Measurements from ENCODE around the gene LDB3. TPM values are rescaled to one million over a fixed set of nuclear protein-coding genes. Genes with fewer than 3 reads are reported as not detected.

The LDB3 gene
- total and polyA plus RNA-seq, 2 of the 4 experiments (the other 2 are of a cell fraction), result 0.36 to 2.6 TPM

DNA sequence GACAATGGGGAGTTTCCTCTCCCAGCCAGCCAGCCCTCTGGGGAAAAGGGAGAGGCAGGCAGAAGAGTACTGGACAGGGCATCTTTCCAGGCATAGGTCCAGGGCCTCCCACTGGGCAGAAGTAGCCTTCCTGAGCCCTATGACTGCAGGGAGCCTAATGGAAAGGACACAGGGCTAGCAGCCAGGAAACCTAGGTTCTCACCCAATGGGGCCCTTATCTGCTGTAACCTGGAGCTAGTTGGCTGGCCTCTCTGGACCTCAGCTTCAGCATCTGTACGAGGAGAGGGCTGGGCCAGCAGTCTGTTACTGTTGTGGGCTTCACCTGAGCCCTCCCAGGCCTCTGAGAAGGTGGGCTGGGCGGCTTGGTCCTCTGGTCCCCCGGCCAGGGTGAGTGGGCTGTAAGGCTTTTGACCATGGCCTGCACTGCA lies 22.4 kb downstream of the LDB3 start:
- ChIA-PET CTCF (no interaction called here), POLR2A (ENCODE audit: unreplicated experiment) (no interaction called here)
- DNase-seq (no peak), ATAC-seq (ENCODE audit: low read depth) (no peak)
- no peaks in the 10 kb centered on the region for H3K9me3 ChIP-seq (ENCODE audit: control insufficient read depth, insufficient read depth, low read length)
- H2AK5ac ChIP-seq (ENCODE audit: low read depth, low read length), result no peak overlapping the region
- H3K4me2 ChIP-seq (ENCODE audit: low read depth, low read length), result no peak overlapping the region
- no peak overlapping the region for H3K18ac ChIP-seq (ENCODE audit: low read depth, low read length)
- no peak overlapping the region; the same call in 1 of the 2 replicates for H4K91ac ChIP-seq (ENCODE audit: insufficient read depth, low read depth, low read length)
- no peak overlapping the region for H2AK9ac ChIP-seq (replicated peaks; ENCODE audit: low read depth, low read length, poor library complexity)
- H3K4ac ChIP-seq (ENCODE audit: low read depth, low read length), result no peak overlapping the region
- 40% methylated on average over 1 of the region's 3 CpGs; no CpG with 5 or more reads in 1 of the 2 experiments for WGBS, 2 experiments (ENCODE audit: extremely low coverage in 2 of 2, insufficient read length in 1 of 2)
- no peak overlapping the region for H3K14ac ChIP-seq (replicated peaks; ENCODE audit: low read depth, low read length)
- peaks cover 15% of the 10 kb centered on the region for H3K9me1 ChIP-seq (ENCODE audit: insufficient read depth, low read length)
- no peaks in the 10 kb centered on the region for H4K20me1 ChIP-seq (ENCODE audit: insufficient read depth, low read length)
- H3K79me1 ChIP-seq (ENCODE audit: low read depth in 1 of 2, low read length in 2 of 2), result no peaks in the 10 kb centered on the region
- no peaks in the 10 kb centered on the region for H3K27me3 ChIP-seq (ENCODE audit: control insufficient read depth, insufficient read depth, low read length)
- no peak overlapping the region for H3K9ac ChIP-seq (ENCODE audit: low read depth, low read length)
- H4K5ac ChIP-seq (ENCODE audit: low read depth, low read length), result no peak overlapping the region
- dilution Hi-C loops (cut with HindIII; ENCODE audit: low sequenced_read_pairs, unreplicated experiment), result no loop called here
- intact Hi-C loops (cut with micrococcal nuclease), result no loop called here
- no TSS peak for BruUV-seq (replicated peaks)
- H3K23ac ChIP-seq (ENCODE audit: low read depth, low read length), result no peak overlapping the region
- TF ChIP-seq POLR2A (IDR thresholded peaks at IDR 0.05; ENCODE audit: low read depth, low read length) (no peak), BHLHE40 (IDR thresholded peaks at IDR 0.05; ENCODE audit: low read depth, low read length) (no peak), ELK1 (IDR thresholded peaks at IDR 0.05; ENCODE audit: borderline replicate concordance, low read depth, low read length) (no peak), NFE2L2 (IDR thresholded peaks at IDR 0.05; ENCODE audit: low read depth, low read length) (no peak), CEBPB (IDR thresholded peaks at IDR 0.05; ENCODE audit: low read depth, low read length) (no peak), MAFK (IDR thresholded peaks at IDR 0.05; ENCODE audit: low read depth, low read length) (no peak), MAZ (IDR thresholded peaks at IDR 0.05; ENCODE audit: borderline replicate concordance, low read depth, low read length) (no peak), FOS (IDR thresholded peaks at IDR 0.05; ENCODE audit: low read depth, low read length) (no peak), SMC3 (IDR thresholded peaks at IDR 0.05; ENCODE audit: low read depth, low read length) (no peak), CHD1 (IDR thresholded peaks at IDR 0.05; ENCODE audit: low read depth, low read length) (no peak), RCOR1 (IDR thresholded peaks at IDR 0.05; ENCODE audit: insufficient replicate concordance, low read length) (no peak), MXI1 (IDR thresholded peaks at IDR 0.05; ENCODE audit: borderline replicate concordance, low read depth, low read length) (no peak), RAD21 (IDR thresholded peaks at IDR 0.05; ENCODE audit: low read length) (no peak), RFX5 (IDR thresholded peaks at IDR 0.05; ENCODE audit: low read depth, low read length) (no peak)
- TF ChIP-seq, protein P1, sequence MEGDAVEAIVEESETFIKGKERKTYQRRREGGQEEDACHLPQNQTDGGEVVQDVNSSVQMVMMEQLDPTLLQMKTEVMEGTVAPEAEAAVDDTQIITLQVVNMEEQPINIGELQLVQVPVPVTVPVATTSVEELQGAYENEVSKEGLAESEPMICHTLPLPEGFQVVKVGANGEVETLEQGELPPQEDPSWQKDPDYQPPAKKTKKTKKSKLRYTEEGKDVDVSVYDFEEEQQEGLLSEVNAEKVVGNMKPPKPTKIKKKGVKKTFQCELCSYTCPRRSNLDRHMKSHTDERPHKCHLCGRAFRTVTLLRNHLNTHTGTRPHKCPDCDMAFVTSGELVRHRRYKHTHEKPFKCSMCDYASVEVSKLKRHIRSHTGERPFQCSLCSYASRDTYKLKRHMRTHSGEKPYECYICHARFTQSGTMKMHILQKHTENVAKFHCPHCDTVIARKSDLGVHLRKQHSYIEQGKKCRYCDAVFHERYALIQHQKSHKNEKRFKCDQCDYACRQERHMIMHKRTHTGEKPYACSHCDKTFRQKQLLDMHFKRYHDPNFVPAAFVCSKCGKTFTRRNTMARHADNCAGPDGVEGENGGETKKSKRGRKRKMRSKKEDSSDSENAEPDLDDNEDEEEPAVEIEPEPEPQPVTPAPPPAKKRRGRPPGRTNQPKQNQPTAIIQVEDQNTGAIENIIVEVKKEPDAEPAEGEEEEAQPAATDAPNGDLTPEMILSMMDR (conservative IDR thresholded peaks at IDR 0.05; ENCODE audit: low read depth, low read length), result no peak
- peaks cover 21% of the 10 kb centered on the region for H3K4me1 ChIP-seq (ENCODE audit: control insufficient read depth, insufficient read depth, low read length)
- no peak overlapping the region for H2AFZ ChIP-seq (replicated peaks; ENCODE audit: low read length, poor library complexity)
- H2BK5ac ChIP-seq (ENCODE audit: low read depth, low read length, poor library complexity, severe bottlenecking), result no peak overlapping the region
- H4K8ac ChIP-seq (ENCODE audit: low read depth in 2 of 2, low read length in 2 of 2), result no peak overlapping the region
- H3K36me3 ChIP-seq (ENCODE audit: control insufficient read depth, insufficient read depth, low read length), result no peaks in the 10 kb centered on the region
- H2BK120ac ChIP-seq (ENCODE audit: low read depth, low read length), result no peak overlapping the region
- no peak overlapping the region for H2BK15ac ChIP-seq (ENCODE audit: low read depth, low read length)
- no peak overlapping the region for H2BK20ac ChIP-seq (ENCODE audit: low read depth, low read length)
- no peak overlapping the region for H3K4me3 ChIP-seq (ENCODE audit: insufficient read depth, low read depth, low read length)
- in situ Hi-C loops (cut with MboI; ENCODE audit: low sequenced_read_pairs), result no loop called here
- no peak overlapping the region for H3K27ac ChIP-seq (ENCODE audit: insufficient read depth, low read length)
- H3K56ac ChIP-seq (ENCODE audit: extremely low read depth, insufficient read depth, low read length), result no peak overlapping the region

All from IMR-90 (cell line).